Neural cell (in vitro differentiated cells): ENCODE measurements around the gene GRIK3.

Experiments used
- EP300 ChIP-seq: fragments of 450-650 bp; conservative IDR thresholded peaks from 2 replicates; pipeline ENCODE4 v1.6.1; 2014; ENCODE audit warnings: antibody characterized with exemption, mild to moderate bottlenecking, moderate library complexity; ENCODE audit not compliant: poor library complexity, severe bottlenecking
- EZH2 ChIP-seq: fragments of 200-600, 300-800 bp; shearing (Covaris generic), sonication (generic); IDR thresholded peaks from 2 replicates; pipeline ENCODE4 v1.6.1; 2014; ENCODE audit warnings: antibody characterized with exemption, low read length, borderline replicate concordance, mild to moderate bottlenecking; ENCODE audit not compliant: insufficient read depth, poor library complexity, severe bottlenecking
- POLR2AphosphoS5 ChIP-seq: IDR thresholded peaks from 2 replicates; pipeline ENCODE4 v1.6.1; 2012
- SMC3 ChIP-seq: fragments of 450-650 bp; conservative IDR thresholded peaks from 2 replicates; pipeline ENCODE4 v1.6.1; 2014; ENCODE audit warnings: antibody characterized with exemption, mild to moderate bottlenecking, moderate library complexity; ENCODE audit not compliant: poor library complexity
- TF ChIP-seq, protein P1 (sequence below): fragments of 450-650 bp; IDR thresholded peaks from 2 replicates; pipeline ENCODE4 v1.5.1; 2014; ENCODE audit warnings: antibody characterized with exemption, mild to moderate bottlenecking, moderate library complexity; ENCODE audit not compliant: poor library complexity, severe bottlenecking
- TF ChIP-seq, protein P2 (sequence below): IDR thresholded peaks from 2 replicates; pipeline ENCODE4 v1.6.1; 2012; ENCODE audit warnings: borderline replicate concordance

- TF ChIP-seq, protein P1, sequence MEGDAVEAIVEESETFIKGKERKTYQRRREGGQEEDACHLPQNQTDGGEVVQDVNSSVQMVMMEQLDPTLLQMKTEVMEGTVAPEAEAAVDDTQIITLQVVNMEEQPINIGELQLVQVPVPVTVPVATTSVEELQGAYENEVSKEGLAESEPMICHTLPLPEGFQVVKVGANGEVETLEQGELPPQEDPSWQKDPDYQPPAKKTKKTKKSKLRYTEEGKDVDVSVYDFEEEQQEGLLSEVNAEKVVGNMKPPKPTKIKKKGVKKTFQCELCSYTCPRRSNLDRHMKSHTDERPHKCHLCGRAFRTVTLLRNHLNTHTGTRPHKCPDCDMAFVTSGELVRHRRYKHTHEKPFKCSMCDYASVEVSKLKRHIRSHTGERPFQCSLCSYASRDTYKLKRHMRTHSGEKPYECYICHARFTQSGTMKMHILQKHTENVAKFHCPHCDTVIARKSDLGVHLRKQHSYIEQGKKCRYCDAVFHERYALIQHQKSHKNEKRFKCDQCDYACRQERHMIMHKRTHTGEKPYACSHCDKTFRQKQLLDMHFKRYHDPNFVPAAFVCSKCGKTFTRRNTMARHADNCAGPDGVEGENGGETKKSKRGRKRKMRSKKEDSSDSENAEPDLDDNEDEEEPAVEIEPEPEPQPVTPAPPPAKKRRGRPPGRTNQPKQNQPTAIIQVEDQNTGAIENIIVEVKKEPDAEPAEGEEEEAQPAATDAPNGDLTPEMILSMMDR: no peak
- TF ChIP-seq POLR2AphosphoS5 (no peak), SMC3 (no peak), EP300 (no peak), EZH2 (no peak)
- TF ChIP-seq, protein P2, sequence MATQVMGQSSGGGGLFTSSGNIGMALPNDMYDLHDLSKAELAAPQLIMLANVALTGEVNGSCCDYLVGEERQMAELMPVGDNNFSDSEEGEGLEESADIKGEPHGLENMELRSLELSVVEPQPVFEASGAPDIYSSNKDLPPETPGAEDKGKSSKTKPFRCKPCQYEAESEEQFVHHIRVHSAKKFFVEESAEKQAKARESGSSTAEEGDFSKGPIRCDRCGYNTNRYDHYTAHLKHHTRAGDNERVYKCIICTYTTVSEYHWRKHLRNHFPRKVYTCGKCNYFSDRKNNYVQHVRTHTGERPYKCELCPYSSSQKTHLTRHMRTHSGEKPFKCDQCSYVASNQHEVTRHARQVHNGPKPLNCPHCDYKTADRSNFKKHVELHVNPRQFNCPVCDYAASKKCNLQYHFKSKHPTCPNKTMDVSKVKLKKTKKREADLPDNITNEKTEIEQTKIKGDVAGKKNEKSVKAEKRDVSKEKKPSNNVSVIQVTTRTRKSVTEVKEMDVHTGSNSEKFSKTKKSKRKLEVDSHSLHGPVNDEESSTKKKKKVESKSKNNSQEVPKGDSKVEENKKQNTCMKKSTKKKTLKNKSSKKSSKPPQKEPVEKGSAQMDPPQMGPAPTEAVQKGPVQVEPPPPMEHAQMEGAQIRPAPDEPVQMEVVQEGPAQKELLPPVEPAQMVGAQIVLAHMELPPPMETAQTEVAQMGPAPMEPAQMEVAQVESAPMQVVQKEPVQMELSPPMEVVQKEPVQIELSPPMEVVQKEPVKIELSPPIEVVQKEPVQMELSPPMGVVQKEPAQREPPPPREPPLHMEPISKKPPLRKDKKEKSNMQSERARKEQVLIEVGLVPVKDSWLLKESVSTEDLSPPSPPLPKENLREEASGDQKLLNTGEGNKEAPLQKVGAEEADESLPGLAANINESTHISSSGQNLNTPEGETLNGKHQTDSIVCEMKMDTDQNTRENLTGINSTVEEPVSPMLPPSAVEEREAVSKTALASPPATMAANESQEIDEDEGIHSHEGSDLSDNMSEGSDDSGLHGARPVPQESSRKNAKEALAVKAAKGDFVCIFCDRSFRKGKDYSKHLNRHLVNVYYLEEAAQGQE: no peak
These were observed 191.3 kb downstream of the GRIK3 start for GRCh38 chr1:36843027-36843426.
